ENCODE results near the gene SAFB.
A peak's percentile ranks its signal among the peaks of the same experiment; 100 is the strongest.

DNA sequence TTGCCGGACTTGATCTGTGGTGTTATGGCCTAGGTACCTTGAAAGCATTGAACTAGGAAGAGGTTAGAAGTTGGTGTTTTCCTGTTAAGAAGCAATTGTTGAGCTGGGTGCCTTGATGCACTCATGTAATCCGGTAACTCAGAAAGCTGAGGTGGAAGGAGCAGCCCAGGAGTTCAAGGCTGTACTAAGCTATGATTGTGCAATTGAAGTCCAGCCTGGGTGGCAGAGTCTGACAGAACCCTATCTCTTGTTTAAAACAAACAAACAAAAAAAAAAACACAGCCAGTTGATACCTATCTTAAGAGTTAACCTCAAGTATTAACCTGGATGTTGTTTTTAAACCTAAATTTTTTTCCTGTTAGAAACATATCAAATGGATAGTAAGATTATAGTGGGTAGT, 19.3 kb downstream of the SAFB start:
- TF ChIP-seq, protein P1, sequence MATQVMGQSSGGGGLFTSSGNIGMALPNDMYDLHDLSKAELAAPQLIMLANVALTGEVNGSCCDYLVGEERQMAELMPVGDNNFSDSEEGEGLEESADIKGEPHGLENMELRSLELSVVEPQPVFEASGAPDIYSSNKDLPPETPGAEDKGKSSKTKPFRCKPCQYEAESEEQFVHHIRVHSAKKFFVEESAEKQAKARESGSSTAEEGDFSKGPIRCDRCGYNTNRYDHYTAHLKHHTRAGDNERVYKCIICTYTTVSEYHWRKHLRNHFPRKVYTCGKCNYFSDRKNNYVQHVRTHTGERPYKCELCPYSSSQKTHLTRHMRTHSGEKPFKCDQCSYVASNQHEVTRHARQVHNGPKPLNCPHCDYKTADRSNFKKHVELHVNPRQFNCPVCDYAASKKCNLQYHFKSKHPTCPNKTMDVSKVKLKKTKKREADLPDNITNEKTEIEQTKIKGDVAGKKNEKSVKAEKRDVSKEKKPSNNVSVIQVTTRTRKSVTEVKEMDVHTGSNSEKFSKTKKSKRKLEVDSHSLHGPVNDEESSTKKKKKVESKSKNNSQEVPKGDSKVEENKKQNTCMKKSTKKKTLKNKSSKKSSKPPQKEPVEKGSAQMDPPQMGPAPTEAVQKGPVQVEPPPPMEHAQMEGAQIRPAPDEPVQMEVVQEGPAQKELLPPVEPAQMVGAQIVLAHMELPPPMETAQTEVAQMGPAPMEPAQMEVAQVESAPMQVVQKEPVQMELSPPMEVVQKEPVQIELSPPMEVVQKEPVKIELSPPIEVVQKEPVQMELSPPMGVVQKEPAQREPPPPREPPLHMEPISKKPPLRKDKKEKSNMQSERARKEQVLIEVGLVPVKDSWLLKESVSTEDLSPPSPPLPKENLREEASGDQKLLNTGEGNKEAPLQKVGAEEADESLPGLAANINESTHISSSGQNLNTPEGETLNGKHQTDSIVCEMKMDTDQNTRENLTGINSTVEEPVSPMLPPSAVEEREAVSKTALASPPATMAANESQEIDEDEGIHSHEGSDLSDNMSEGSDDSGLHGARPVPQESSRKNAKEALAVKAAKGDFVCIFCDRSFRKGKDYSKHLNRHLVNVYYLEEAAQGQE (IDR thresholded peaks at IDR 0.05) = no peak
- TF ChIP-seq, protein P2, sequence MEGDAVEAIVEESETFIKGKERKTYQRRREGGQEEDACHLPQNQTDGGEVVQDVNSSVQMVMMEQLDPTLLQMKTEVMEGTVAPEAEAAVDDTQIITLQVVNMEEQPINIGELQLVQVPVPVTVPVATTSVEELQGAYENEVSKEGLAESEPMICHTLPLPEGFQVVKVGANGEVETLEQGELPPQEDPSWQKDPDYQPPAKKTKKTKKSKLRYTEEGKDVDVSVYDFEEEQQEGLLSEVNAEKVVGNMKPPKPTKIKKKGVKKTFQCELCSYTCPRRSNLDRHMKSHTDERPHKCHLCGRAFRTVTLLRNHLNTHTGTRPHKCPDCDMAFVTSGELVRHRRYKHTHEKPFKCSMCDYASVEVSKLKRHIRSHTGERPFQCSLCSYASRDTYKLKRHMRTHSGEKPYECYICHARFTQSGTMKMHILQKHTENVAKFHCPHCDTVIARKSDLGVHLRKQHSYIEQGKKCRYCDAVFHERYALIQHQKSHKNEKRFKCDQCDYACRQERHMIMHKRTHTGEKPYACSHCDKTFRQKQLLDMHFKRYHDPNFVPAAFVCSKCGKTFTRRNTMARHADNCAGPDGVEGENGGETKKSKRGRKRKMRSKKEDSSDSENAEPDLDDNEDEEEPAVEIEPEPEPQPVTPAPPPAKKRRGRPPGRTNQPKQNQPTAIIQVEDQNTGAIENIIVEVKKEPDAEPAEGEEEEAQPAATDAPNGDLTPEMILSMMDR (IDR thresholded peaks at IDR 0.05) = no peak
- no peak for TF ChIP-seq EP300 (IDR thresholded peaks at IDR 0.05)
- peak in 1 of 2 experiments; percentile 42; a peak in 2 of 4 replicates for TF ChIP-seq CEBPB (IDR thresholded peaks at IDR 0.05)
- no peak for TF ChIP-seq POLR2A (IDR thresholded peaks at IDR 0.05; ENCODE audit: low read length)
- TF ChIP-seq CHD2 (IDR thresholded peaks at IDR 0.05; ENCODE audit: low read length, partially characterized antibody) = no peak
- TF ChIP-seq HOXA7 (CRISPR knock-in tag; IDR thresholded peaks at IDR 0.05) = no peak
- no peak for TF ChIP-seq RNF2 (IDR thresholded peaks at IDR 0.05; ENCODE audit: borderline replicate concordance, low read depth)
- no peak for TF ChIP-seq KDM1A (IDR thresholded peaks at IDR 0.05; ENCODE audit: low read depth)
- TF ChIP-seq JUN (IDR thresholded peaks at IDR 0.05) = no peak
- TF ChIP-seq CBX8 (IDR thresholded peaks at IDR 0.05) = no peak
- no peak for TF ChIP-seq NFE2L2 (conservative IDR thresholded peaks at IDR 0.05; ENCODE audit: low read length)
- TF ChIP-seq, protein P3, sequence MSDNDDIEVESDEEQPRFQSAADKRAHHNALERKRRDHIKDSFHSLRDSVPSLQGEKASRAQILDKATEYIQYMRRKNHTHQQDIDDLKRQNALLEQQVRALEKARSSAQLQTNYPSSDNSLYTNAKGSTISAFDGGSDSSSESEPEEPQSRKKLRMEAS (IDR thresholded peaks at IDR 0.05) = no peak
